SH-SY5Y (cell line): ENCODE results near the gene AQP1.

Experiments
- GATA2 ChIP-seq: IDR thresholded peaks from 2 replicates; pipeline ENCODE4 v1.6.1; 2011; ENCODE audit warnings: mild to moderate bottlenecking, low read depth, low read length
- GATA3 ChIP-seq: IDR thresholded peaks from 2 replicates; pipeline ENCODE4 v1.6.1; 2011; ENCODE audit warnings: low read depth, mild to moderate bottlenecking, low read length, moderate library complexity

DNA sequence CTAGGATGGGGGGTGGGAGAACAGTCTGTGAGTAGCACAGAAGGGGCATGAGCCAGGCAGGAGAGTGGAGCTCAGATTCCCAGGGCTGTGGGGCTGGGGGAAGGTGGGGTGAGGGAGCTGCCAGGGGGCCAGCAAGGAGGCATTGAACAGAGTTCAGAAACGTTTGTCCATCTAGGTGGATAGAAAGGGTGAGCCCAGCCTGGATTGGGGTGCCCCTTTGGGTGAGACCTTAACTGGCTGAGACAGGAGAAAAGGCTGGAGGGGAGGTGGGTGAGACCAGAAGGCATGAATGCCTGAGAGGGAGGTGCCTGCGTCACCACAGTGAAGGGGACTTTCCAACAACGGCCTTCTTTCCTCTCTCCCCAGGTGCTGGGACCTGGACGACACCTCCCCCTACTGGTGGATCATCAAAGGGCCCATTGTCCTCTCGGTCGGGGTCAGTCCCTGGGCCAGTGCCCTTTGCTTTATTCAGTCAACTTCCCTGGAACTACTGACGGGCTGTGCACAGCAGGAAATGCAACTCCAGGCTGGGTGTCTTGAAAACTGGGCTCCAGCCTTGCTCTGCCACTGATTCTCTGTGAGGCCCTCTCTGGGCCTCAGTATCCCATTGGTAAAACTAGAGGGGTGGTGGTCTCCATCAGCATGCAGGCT is 63.1 kb downstream of the AQP1 start:
- TF ChIP-seq GATA2, result no peak
- no peak for TF ChIP-seq GATA3
